HCT116 (cell line): ENCODE measurements around the gene TOR4A.

Experiments
- CTCF ChIP-seq, 3 experiments: fragments of 200-600 bp in 1 of 3; sonication (generic) in 1 of 3; IDR thresholded peaks in 2 of 3; conservative IDR thresholded peaks in 1 of 3; 2 replicates each; pipeline ENCODE4 v1.5.1; 2012 to 2017; ENCODE audit warnings: low read depth in 2 of 3, low read length in 2 of 3, antibody characterized with exemption in 1 of 3, borderline replicate concordance in 1 of 3, control low read depth in 1 of 3, mild to moderate bottlenecking in 1 of 3, mixed read lengths in 1 of 3, mixed run types in 1 of 3, moderate library complexity in 1 of 3; ENCODE audit not compliant: insufficient read depth in 1 of 3
- EGR1 ChIP-seq: IDR thresholded peaks from 2 replicates; pipeline ENCODE4 v1.6.1; 2012; ENCODE audit warnings: low read depth
- EZH2 ChIP-seq: fragments of 200-600 bp; sonication (generic); IDR thresholded peaks from 2 replicates; pipeline ENCODE4 v1.6.1; 2017; ENCODE audit warnings: antibody characterized with exemption, mixed run types
- EZH2phosphoT487 ChIP-seq: fragments of 200-600 bp; IDR thresholded peaks from 2 replicates; pipeline ENCODE4 v1.6.1; 2018; ENCODE audit warnings: antibody characterized with exemption, borderline replicate concordance
- JUND ChIP-seq: IDR thresholded peaks from 2 replicates; pipeline ENCODE4 v1.6.1; 2012
- MAX ChIP-seq: IDR thresholded peaks from 2 replicates; pipeline ENCODE4 v1.6.1; 2012
- POLR2A ChIP-seq: IDR thresholded peaks from 2 replicates; pipeline ENCODE4 v1.7.0; 2011; ENCODE audit warnings: borderline replicate concordance; ENCODE audit not compliant: insufficient read depth, insufficient read length; ENCODE audit errors: extremely low read depth
- POLR2AphosphoS5 ChIP-seq: IDR thresholded peaks from 2 replicates; pipeline ENCODE4 v1.6.1; 2011; ENCODE audit warnings: mild to moderate bottlenecking, low read depth, low read length, moderate library complexity
- RAD21 ChIP-seq: IDR thresholded peaks from 2 replicates; pipeline ENCODE4 v1.6.1; 2012; ENCODE audit warnings: low read depth, mild to moderate bottlenecking
- REST ChIP-seq: IDR thresholded peaks from 2 replicates; pipeline ENCODE4 v1.6.1; 2012; ENCODE audit warnings: low read depth
- SIN3A ChIP-seq: IDR thresholded peaks from 2 replicates; pipeline ENCODE4 v1.6.1; 2012; ENCODE audit warnings: low read depth
- SP1 ChIP-seq: IDR thresholded peaks from 2 replicates; pipeline ENCODE4 v1.6.1; 2012; ENCODE audit warnings: low read depth
- ZNF274 ChIP-seq: fragments of 200-500 bp; sonication (Bioruptor generic); IDR thresholded peaks from 2 replicates; pipeline ENCODE4 v1.6.1; 2014; ENCODE audit warnings: mild to moderate bottlenecking, low read depth, low read length, inconsistent platforms

- TF ChIP-seq REST (no peak), EZH2 (no peak), CTCF (IDR thresholded peaks at IDR 0.05 in 2 of 3, conservative IDR thresholded peaks at IDR 0.05 in 1 of 3; ENCODE audit: borderline replicate concordance in 1 of 3, insufficient read depth in 1 of 3, low read depth in 2 of 3, low read length in 2 of 3) (no peak), SP1 (no peak), POLR2A (no peak), RAD21 (no peak), MAX (no peak), JUND (no peak), EZH2phosphoT487 (no peak), SIN3A (no peak), EGR1 (no peak), ZNF274 (no peak), POLR2AphosphoS5 (no peak)
These were observed 1.7 kb upstream of the TOR4A start for GRCh38 chr9:137275588-137276472.
